ENCODE results near the gene ICAM4. TPM values are rescaled to one million over a fixed set of nuclear protein-coding genes. Genes with fewer than 3 reads are reported as not detected.

ICAM4 gene
- total RNA-seq, 1 donor from 2014 or later, result not detected

Small RNAs within 50 kb of the gene (small RNA-seq; reads per million reads assigned to genes)
- gene AC011511.1, result not detected
- gene AC011511.4, result not detected

Other genes with a start within 250 kb of the ICAM4 start
- gene SHFL, start 200.6 kb upstream of the ICAM4 start, total RNA-seq (ENCODE audit: low replicate concordance), result 0.15 and 2.0 TPM in 2 replicates
- 0.09 TPM in 1 of 2 replicates, not detected in the other for gene ANGPTL6, start 184.3 kb upstream of the ICAM4 start, total RNA-seq (ENCODE audit: low replicate concordance)
- 6.6 and 23.3 TPM in 2 replicates for gene PPAN, start 180.6 kb upstream of the ICAM4 start, total RNA-seq (ENCODE audit: low replicate concordance)
- 2.2 TPM in 1 of 2 replicates, not detected in the other for gene P2RY11, start 175.3 kb upstream of the ICAM4 start, total RNA-seq (ENCODE audit: low replicate concordance)
- 170 and 215 TPM in 2 replicates for gene EIF3G, start 167.1 kb upstream of the ICAM4 start, total RNA-seq (ENCODE audit: low replicate concordance)
- gene DNMT1, start 92.0 kb upstream of the ICAM4 start, total RNA-seq (ENCODE audit: low replicate concordance), result 203 and 204 TPM in 2 replicates
- gene S1PR2, start 55.6 kb upstream of the ICAM4 start, total RNA-seq (ENCODE audit: low replicate concordance), result 8.5 and 18.8 TPM in 2 replicates
- gene MRPL4, start 34.7 kb upstream of the ICAM4 start, total RNA-seq (ENCODE audit: low replicate concordance), result 22.5 and 57.4 TPM in 2 replicates
- 0.40 and 0.80 TPM in 2 replicates for gene ICAM1, start 15.8 kb upstream of the ICAM4 start, total RNA-seq (ENCODE audit: low replicate concordance)
- gene ICAM5, start 3.0 kb downstream of the ICAM4 start, total RNA-seq (ENCODE audit: low replicate concordance), result 0.46 TPM in 1 of 2 replicates, not detected in the other
- gene ZGLP1, start 22.9 kb downstream of the ICAM4 start, total RNA-seq (ENCODE audit: low replicate concordance), result 2.4 and 4.6 TPM in 2 replicates
- gene FDX2, start 29.1 kb downstream of the ICAM4 start, total RNA-seq (ENCODE audit: low replicate concordance), result 7.4 and 11.4 TPM in 2 replicates
- 5.4 and 24.3 TPM in 2 replicates for gene RAVER1, start 46.6 kb downstream of the ICAM4 start, total RNA-seq (ENCODE audit: low replicate concordance)
- 1.3 and 3.5 TPM in 2 replicates for gene ICAM3, start 52.7 kb downstream of the ICAM4 start, total RNA-seq (ENCODE audit: low replicate concordance)
- 20.7 and 44.9 TPM in 2 replicates for gene TYK2, start 93.6 kb downstream of the ICAM4 start, total RNA-seq (ENCODE audit: low replicate concordance)
- gene CDC37, start 116.6 kb downstream of the ICAM4 start, total RNA-seq (ENCODE audit: low replicate concordance), result 142 and 211 TPM in 2 replicates
- gene PDE4A, start 133.6 kb downstream of the ICAM4 start, total RNA-seq (ENCODE audit: low replicate concordance), result 0.37 and 1.5 TPM in 2 replicates
- 25.2 and 41.7 TPM in 2 replicates for gene KEAP1, start 216.4 kb downstream of the ICAM4 start, total RNA-seq (ENCODE audit: low replicate concordance)
- 0.15 and 1.1 TPM in 2 replicates for gene S1PR5, start 230.5 kb downstream of the ICAM4 start, total RNA-seq (ENCODE audit: low replicate concordance)

All from neural progenitor cell (in vitro differentiated cells).